IPS DF 4.7 (cell line): ENCODE measurements around the gene ATP7B.
"Not testable (repeated sequence)": the region's sequence is repeated elsewhere in the genome, so short reads cannot be mapped to it uniquely, and the experiment has no call there.

Experiments used
- DNase-seq: peaks from one replicate; pipeline ENCODE4 v3.0.0-alpha.2; 2013; ENCODE audit warnings: low spot score; ENCODE audit errors: extremely low read depth

The ATP7B gene

GRCh38 chr13:52010890-52011631 is at the start of gene ATP7B:
Gene ATP7B (minus strand): TSS chr13:52011450. CDS start chr13:52011337, 113 bp downstream.
- DNase-seq, result no peak

DNA sequence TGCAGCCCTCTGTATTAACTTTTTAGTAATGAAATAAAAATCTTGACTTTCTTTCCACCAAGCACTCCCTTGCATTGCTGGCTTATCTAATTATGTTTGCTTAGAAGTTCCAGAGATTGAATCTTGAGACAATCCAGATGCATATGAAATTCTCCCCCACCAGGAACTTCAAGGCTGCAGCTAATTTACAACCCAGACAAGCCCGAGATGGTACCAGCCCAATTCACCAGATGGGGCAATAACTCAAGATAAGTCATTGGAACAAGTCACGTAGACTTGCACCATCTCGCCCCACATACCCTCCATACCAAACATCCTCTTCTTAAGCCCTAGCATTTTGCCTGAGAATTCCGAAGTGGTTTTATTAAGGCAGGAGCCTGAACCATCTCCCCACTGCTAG is 42.2 kb upstream of the ATP7B start:
- DNase-seq, result no peak

- DNase-seq, result no peak
Measured at GRCh38 chr13:52051400-52051799, 40.1 kb upstream of the ATP7B start.

DNA sequence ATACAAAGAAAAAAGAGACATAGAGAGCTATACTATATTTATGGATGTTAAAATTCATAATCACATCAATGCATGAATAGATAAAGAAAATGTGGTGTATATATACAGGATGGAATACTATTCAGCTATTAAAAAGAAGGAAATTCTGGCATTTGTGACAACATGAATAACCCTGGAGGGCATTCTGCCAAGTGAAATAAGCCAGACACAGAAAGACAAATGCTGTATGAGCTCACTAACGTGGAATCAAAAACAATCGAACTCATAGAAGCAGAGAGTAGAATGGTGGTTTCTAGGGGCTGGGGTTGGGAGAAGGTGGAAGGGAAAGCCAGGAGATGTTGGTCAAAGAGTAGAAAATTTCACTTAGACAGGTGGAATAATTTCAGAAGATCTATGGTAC is 37.3 kb upstream of the ATP7B start:
- no peak for DNase-seq

DNA sequence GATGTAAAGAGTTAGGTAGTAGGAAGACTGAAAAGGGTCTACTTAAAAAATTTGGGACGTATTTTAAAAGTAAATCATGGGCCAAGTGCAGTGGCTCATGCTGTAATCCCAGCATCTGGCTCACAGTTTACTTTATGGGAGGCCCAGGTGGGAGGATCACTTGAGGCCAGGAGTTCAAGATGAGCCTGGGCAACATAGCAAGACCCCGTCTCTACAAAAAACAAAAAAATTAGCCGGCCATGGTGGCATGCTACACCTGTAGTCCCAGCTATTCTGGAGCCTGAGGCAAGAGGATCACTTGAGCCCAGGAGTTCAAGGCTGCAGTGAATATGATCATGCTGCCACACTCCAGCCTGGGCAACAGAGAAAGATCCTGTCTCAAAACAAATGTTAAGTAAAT is 36.2 kb upstream of the ATP7B start:
- no peak for DNase-seq

DNA sequence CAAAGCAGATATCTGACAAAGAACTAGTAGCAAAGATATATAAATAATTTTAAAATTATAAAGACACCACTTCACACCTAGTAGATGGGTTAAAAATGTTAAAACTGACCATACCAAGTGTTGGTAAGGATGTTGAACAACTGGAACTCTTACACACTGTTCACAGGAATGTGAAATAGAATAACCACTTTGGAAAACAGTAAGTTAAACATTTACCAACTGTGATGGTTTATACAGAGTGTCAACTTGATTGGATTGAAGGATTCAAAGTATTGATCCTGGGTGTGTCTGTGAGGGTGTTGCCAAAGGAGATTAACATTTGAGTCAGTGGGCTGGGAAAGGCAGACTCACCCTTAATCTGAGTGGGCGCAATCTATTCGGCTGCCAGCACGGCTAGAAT is 32.4 kb upstream of the ATP7B start:
- no peak for DNase-seq

DNA sequence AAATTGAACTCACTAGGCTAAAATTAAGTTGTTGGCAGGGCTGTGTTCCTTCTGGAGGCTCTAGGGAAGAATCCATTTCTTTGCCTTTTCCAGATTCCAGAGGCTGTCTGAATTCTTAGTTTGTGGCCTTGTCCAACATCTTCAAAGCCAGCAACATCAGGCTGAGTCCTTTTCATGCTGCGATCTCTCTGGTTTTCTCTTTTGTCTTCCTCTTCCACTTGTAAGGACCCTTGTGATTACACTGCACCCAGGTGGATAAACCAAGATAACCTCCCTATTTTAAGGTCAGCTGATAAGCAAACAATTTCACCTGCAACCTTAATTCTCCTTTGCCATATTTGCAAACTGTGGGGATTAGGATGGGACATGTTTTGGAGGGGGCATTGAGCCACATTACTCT is 24.8 kb upstream of the ATP7B start:
- DNase-seq, result no peak

DNA sequence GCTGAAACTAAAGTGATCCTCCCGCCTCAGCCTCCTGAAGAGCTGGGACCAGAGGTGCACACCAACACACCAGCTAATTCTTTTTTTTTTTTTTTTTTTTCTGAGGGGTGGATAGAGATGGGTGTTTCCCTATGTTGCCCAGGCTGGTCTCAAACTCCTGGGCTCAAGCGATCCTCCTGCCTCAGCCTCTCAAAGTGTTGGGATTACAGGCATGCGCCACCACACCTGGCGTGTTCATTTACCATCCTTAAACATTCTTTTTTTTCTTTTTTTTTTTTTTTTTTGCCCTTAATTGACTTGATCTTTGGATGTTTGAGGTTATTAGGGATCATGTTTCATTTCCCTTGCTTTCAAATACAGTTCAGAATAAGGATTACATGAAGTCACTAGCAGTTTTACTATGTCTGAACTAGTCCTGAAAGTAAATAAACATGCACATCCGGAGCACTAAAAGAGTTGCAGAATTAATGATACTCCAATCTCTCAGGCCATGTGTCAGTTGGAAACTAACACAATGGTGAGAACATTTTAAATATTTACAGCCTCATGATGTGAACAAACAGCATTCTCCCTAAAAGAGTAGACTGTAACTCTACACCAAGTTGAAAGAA is 23.5 kb upstream of the ATP7B start:
- no peak for DNase-seq

DNA sequence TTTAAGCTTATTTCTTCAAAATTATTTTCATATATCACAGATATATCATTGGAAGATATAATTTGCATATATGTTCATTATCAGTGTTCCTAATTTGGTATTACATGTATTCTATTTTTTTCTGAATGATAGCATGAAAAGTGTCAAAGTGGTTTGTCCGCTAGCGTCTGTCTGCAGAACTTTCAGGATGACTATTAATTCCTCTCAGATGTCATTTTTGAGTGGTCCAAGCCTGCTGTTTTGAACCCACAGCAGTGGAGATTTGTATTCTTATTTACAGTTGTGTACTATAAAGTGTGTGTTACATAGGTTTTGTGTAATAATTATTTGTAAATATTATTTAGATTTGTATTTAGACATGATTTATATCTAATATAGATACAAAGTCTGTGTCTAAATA is 21.8 kb upstream of the ATP7B start:
- no peak for DNase-seq

- not testable (repeated sequence) for DNase-seq
Measured at GRCh38 chr13:52030401-52030800, 19.2 kb upstream of the ATP7B start.

- no peak for DNase-seq
Measured at GRCh38 chr13:52029569-52029968, 18.3 kb upstream of the ATP7B start.

DNA sequence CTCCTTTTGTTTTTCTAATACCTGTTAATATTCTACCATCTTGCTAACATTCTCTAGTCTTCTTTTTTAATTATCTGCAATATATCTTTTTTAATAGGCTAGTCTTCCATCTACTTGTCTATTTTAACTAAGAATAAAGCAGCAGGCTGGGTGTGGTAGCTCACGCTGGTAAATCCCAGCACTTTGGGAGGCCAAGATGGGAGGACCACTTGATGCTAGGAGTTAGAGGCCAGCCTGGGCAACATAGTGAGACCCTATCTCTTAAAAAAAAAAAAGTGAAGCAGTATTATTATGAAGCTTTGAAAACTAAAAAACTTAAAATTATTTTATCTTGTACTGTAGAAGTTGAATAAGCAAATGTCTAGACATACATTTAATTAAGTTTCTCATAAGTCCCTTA is 16.6 kb upstream of the ATP7B start:
- DNase-seq, result no peak

GRCh38 chr13:52026246-52026626 is 15.0 kb upstream of the ATP7B start:
- no peak for DNase-seq

DNA sequence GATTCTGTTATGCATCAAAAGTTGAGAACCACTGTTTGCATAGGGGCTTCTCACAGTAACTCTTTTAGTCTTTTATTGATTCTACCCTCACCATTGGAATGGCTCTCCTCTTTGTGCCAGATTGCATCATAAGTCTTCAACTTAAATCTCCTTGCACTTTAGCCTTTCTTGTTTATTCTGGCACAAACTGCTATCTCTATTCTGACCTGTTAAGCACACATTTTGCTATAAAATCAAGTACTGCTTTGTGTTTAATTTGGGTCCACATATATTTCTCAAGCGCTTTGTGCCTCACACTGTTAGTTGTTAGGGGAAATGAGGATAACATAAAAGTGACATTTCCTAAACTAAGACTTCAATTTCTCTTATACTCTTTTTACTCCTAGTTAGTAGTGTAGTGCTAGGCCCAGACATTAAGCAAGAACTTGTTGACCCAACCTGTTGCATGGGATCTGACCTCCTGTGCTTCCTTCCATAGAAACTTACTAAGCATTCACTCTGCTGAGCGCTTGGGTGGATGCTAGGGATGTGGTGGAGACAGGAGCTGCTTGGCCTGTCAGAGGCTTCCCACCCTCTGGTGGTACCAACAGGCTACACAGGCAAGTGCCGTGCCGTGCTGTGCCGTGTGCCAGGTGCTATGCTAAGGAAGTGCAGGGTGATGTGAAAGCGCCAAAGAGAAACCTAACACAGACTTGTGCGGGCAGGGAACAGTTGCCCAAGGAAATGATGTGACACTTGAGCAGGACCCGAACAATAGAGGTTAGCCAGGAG is 14.4 kb upstream of the ATP7B start:
- DNase-seq, result no peak

GRCh38 chr13:52024481-52024880 is 13.2 kb upstream of the ATP7B start, which contains the start of gene UTP14C:
Gene UTP14C (plus strand): TSS chr13:52024691. CDS start chr13:52028805, 4,114 bp downstream.
- DNase-seq, result no peak

- DNase-seq, result no peak
Measured at GRCh38 chr13:52022356-52022755, 11.1 kb upstream of the ATP7B start.

GRCh38 chr13:52020191-52020590 is 8.9 kb upstream of the ATP7B start:
- no peak for DNase-seq

DNA sequence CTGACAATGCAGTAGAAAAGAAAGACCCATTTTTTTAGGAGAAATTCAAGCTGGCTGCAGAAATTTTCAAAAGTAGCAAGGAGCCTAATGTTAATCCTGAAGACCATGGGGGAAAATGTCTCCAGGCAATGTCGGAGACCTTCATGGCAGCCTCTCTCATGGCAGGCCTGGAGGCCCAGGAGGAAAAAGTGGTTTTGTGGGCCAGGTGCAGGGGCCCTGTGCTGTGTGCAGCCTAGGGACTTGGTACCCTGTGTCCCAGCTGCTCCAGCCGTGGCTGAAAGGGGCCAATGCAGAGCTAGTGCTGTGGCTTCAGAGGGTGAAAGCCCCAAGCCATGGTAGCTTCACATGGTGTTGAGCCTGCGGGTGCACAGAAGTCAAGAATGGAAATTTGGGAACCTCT is 5.0 kb upstream of the ATP7B start:
- no peak for DNase-seq

GRCh38 chr13:52012512-52012836 is 1.2 kb upstream of the ATP7B start:
- no peak for DNase-seq

DNA sequence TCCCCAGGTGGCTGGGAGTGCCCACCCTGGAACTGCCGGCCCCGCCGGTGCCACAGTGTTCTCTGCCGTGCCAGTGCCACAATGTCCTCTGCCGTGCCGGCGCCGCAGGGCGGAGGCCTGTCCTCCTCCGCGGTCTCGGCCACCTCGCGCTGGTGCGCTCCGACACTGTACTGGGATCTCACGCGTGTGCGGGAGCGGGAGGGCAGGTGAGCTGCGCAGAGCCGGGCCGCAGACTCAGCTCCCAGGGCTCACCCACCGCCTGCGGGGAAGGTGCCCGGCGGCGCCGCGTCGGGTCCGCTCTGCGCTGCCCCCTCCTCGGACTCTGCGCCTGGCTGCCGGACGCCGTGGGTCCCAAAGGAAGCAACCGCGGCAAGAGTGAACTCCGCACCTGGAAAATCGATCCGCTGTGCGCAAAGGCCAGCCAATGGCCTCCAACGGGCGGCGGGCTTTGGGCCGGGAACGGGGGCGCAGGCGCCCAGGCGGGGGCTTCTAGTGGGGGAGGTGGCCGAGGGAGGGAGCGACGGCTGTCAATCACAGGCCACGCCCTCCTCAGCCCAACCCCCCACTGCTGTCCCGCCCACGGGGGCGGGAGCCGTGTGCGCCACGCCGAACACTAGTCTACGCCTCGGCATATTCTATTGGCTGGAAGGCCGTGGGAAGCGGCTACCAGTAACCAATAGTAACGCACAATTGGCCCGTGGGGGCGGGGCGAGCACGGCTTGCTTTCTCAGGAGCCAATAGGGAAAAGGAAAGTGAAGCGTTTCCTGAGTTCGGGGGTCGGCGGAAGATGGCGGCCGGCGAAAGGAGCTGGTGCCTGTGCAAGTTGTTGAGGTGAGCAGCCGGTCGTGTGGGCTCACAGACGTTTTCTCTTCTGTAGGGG is 622 bp upstream of the ATP7B start, which contains the start of gene ALG11:
ALG11 (plus strand) TSS at position 767 of the 880 bp plus-strand sequence; CDS start at position 788, 21 bp downstream.
- peak; percentile 90 for DNase-seq

DNA sequence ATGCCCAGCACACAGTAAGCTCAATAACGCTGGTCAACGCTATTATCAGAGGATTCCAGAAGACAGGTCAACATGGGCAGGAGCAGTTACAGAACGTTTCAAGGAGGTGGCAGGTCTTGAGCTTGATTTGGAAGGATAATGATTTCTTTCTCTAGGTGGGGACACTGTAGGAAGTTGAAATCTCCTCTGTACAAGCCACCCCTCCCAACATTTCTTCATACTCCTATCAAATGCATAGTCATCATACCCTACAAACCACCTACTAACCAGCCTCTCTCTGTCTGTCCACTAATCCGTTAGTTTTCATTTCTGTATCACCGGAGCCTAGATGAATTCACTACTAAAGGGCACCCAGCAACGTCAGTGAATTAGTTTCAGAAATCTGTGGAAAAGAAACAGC is 1.3 kb downstream of the ATP7B start:
- no peak for DNase-seq
